Raji (cell line): ENCODE data around the gene CHM.
A peak's percentile ranks its signal among the peaks of the same experiment; 100 is the strongest.

Experiments
- POLR2A ChIP-seq: IDR thresholded peaks from 2 replicates; pipeline ENCODE4 v1.6.1; 2011; ENCODE audit warnings: low read depth, low read length, control low read depth; ENCODE audit not compliant: insufficient read depth

CHM gene, protein sequence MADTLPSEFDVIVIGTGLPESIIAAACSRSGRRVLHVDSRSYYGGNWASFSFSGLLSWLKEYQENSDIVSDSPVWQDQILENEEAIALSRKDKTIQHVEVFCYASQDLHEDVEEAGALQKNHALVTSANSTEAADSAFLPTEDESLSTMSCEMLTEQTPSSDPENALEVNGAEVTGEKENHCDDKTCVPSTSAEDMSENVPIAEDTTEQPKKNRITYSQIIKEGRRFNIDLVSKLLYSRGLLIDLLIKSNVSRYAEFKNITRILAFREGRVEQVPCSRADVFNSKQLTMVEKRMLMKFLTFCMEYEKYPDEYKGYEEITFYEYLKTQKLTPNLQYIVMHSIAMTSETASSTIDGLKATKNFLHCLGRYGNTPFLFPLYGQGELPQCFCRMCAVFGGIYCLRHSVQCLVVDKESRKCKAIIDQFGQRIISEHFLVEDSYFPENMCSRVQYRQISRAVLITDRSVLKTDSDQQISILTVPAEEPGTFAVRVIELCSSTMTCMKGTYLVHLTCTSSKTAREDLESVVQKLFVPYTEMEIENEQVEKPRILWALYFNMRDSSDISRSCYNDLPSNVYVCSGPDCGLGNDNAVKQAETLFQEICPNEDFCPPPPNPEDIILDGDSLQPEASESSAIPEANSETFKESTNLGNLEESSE

DNA sequence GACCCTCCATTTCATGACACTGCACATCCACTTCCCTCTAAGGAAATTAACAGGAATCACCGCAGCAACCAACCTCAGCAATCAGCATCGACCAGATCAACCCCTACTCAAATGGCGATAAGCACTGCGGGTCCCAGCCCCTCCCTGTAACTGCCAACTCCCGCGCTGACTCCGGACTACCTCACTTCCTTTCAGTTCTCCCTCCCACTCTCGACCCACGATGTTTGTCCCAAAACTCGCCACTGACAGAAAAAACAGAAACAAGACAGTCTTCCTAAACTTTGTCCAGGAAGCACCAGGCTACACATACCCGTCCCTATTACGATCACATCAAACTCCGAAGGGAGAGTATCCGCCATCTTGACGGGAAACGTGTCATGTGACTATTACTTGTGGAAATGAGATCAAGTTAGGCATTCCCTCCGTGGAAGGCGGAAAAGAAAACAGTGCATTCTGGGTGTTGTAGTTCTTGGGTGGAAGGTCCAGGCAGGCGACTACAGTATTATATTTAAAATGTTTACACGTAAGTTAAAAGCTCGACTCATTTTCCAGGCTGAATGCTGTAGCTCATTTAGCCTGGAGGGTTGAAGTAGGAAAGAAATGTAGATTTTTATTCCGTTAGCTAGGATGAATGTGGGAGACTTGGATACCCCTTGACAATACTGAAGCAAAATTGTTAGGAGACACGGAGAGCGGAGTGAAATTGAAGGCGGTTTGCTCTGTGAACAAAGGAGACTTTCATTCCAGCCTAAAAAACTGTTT lies at the start of gene CHM:
Gene CHM, minus strand, starts transcription at position 385 of the 762 bp plus-strand sequence. Its CDS starts 26 bp downstream, at position 359.
- peak; percentile 67 for TF ChIP-seq POLR2A

DNA sequence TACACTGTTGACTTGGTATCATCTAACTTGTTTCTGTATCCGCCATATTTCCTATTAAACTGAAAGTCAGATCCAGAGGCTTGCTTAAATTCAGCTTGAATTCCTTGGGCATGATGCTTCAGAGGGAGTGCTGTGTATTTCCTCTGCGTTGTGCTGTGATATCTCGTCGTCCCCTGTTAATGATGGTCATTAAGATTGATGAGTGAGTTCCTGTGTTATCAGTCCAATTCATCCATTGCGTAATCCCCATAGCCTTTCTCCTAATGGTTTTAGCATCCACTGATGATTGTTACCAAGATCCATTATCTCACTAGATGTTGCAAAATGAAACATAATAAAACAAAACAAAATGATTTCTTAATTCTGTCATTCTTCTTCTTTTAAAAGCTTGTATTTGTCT lies 31.3 kb upstream of the CHM start:
- TF ChIP-seq POLR2A: no peak

DNA sequence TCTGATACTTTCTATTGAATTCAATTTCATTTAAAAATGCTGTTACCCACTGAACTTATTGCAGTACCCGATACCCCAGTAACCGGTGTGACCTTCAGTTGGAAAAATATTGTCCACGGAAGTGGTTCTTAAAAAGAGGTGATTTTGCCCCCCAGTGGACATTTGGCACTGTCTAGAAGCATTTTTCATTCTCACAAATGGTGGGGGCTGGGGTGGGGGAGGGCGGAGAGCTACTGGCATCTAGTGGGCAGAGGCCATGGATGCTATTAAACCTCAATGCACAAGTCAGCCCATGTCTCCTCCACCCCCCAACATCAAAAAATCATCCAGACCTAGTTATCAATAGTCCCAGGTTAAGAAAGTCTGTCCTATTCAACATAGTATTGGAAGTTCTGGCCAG lies 19.6 kb upstream of the CHM start:
- no peak for TF ChIP-seq POLR2A

DNA sequence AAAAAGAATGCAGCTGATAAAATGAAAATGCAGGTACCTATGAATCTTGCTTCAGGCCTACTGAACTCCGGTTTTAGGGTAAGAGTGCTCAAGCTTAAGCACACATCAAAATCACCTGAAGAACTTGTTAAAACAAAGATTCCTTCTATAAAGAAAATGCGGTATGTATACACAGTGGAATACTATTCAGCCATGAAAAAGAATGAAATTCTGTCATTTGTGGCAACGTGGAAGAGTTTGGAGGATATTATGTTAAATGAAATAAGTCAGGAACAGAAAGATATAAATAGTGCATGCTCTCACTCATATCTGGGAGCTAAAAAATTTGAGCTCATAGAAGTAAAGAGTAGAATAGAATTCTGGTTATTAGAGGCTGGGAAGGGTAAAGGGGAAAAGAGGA lies 14.0 kb upstream of the CHM start:
- no peak for TF ChIP-seq POLR2A

DNA sequence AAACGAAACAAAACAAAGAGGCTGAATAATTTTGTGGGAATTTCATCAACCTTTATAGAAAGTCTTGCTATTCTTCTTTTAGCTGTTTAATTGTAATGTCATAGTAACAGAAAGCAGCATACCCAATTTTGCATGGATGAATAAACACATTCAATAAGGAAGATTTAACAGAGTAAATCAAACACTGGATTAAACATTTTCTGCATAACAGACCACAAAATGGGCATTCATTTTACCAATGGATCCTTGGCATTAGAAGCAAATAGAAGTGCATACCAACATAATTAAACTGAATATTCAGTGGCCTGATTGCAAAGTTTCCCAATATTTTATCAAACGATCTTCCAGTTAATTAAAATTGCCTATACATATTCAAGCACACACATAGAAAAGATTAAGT lies 4.4 kb upstream of the CHM start:
- TF ChIP-seq POLR2A: no peak

DNA sequence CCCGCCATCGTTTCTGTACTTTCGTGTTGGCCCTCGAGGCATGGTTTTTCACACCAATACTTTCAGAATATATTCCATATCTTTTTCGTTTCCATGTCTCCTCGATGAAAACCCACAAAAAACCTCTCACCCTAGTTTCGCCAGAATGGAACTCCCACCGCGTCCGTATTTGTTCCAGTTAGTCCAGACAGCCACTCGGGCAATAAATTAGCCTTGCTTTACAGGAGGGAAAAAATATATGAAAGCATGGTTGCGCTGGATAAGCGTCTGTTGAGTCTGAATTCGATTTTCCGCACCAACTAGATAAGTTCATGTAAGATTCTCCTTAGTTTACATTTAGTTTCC lies 550 bp upstream of the CHM start:
- no peak for TF ChIP-seq POLR2A

DNA sequence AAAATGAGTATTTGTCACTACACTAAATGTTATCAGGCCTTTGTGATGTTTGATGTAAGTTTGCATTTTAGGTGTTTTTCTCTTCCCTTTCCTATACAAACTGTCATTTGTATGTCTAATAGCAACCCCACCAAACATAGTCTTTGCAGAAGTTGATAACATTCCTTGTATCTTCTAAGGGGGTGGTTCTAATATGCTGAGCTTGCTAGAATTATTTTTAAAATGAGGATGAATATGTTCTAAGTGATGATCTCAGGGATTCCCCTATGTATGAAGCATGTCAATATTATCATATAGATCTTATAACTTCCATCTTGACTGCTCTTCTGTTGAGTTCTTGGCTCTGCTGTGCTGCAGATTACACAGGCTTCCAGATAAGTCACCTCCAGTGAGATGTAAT lies 3.1 kb downstream of the CHM start:
- no peak for TF ChIP-seq POLR2A

DNA sequence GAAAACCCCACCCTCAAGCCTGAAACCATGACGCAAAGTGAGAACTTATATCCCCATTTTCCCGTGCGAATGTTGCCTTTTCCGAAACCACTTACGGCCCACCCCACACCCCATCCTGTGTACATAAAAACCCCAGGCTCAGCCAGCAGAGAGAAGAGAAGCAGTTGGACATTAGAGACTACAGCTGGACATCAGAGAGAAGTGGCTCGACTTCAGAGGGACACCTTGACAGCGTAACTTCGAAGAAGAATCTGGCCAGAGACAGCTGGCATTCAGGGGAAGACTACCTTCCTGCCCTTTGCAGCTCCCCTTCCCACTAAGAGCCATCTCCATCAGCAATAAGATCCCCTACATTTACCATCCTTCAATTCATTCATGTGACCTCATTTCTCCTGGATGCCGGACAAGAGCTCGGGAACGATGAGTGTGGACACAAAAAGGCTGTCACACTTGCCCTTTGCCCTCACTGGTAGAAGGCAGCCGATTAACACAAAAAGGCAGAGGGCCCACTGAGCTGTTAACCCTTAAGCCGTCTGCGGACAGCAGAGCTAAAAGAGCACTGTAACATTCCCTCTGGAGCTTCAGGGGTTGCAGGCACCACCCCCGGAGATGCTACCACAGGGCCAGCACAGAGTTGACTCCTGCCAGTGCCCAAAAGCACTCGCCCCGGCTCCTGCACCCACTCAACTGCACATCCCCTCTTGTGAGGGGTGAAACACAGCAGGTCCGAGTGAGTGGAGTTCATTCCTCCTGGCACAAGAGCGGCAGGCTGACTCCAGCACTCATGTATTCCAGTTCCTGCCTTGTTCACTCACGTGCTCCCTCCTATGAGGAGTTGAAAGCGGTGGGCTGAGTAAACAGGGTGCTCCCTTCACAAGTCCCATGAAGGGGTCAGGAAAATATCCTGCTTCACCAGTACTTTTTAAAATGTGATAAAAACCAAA lies 7.5 kb downstream of the CHM start:
- no peak for TF ChIP-seq POLR2A

DNA sequence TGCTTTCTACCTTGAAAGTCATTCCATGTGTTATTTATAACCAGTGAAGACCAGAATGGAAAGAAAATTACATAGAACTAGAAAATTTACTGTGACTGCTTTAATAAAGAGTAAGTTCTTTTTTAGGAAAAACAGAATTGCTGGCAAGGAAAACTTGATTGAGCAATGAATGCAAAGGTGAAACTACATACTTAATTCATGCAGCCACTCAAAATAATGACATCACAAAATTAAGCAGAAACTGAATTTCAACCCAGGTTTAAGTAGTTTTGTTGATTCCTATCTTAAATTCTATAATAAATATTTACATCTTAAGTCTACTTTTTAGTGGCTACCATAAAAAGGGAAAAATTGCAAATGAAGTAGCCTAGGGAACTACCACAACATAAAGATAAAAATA lies 14.0 kb downstream of the CHM start:
- TF ChIP-seq POLR2A: no peak

DNA sequence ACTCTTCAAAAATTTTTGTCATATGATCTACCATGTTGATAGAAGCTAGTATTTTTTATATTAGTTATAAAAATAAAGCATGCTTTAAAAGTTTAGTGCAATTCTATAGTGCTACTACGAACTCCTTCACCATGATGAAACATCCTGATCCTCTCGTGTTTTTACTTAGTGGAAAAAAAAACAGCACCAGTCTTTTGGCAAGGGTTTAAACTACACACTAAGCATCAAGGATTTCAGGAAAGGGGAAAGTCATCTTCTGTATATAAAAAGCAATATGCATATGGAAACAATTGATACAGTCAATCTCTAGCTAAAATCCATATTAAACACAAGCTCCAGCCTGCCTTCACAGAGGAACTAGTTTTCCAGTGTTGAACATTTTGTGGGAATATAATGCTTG lies 18.7 kb downstream of the CHM start:
- no peak for TF ChIP-seq POLR2A

DNA sequence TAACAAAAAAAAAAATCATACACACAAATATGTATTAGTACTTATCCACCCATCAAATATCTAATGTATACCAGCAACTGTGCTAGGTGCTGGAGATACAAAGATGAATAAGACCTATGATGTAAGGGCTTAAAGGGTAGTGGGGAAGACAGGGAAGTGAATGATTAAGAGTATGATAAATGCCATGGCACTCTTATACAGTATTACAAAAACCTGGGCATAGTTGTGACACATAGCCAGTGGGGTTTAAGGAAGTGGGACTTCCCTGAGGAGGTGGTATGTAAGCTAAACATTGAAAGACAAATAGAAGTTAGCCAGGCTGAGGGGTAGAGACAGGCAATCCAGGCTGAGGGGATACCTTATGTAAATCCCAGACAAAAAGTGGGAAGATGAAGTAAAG lies 23.5 kb downstream of the CHM start:
- TF ChIP-seq POLR2A: no peak

DNA sequence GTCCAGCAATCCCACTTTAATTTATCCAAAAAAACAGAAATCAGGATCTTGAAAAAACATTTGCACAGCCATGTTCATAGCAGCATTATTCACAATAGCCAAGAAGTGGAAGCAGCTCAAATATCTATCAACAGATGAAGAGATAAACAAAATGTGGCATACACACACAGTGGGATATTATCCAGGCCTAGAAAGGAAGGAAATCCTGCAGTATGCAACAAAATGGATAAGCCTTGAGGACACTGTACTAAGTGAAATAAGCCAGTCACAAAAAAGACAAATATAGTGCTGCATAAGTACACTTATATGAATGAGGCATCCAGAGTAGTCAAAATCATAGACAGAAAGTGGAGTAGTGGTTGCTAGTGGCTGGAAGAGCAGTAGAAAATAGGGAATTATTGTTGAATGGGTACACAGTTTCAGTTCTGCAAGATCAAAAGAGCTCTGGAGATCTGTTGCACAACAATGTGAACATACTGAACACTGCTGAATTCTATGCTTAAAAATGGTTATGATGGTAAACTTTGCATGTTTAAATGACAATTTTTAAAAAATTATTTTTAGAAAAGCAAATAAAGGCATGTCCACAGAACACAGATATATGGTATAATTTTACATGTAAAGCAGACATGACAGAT lies 25.6 kb downstream of the CHM start:
- TF ChIP-seq POLR2A: no peak

DNA sequence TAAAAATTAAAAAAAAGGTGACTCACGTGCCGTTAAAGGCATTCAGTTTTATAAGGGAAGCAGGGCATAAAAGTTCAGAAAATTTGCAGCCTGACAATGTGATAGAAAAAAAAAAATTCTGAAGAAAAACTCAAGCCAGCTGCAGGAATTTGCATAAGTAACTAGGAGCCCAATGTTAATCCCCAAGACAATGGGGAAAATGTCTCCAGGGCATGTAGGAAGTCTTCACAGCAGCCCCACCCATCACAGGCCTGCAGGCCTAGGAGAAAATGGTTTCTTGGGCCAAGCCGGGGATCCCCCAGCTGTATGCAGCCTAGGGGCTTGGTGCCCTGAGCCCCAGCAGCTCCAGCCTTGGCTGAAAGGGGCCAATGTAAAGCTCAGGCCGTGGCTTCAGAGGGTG lies 31.2 kb downstream of the CHM start:
- TF ChIP-seq POLR2A: no peak

DNA sequence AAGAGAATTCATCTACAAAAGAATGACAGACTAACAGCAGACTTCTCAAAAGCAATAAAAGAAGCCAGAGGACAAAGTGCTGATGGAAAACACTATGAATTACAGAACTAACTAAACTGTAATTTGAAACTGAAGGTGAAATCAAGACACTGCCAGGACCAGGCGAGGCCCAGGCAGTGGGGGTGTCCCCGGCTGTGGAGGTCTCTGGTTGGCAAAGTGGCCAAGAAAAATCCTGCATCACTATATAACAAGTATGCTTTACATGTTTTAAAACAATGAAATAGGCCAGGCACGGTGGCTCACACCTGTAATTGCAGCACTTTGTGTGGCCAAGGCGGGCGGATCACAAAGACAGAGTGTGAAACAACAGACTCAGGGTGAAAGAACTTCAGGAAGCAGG lies 32.9 kb downstream of the CHM start:
- TF ChIP-seq POLR2A: no peak
